ENCODE data around the gene MGAT3.

Gene MGAT3

GRCh38 chr22:39473851-39474250 is 17.0 kb downstream of the MGAT3 start:
- DNase-seq = no peak

DNA sequence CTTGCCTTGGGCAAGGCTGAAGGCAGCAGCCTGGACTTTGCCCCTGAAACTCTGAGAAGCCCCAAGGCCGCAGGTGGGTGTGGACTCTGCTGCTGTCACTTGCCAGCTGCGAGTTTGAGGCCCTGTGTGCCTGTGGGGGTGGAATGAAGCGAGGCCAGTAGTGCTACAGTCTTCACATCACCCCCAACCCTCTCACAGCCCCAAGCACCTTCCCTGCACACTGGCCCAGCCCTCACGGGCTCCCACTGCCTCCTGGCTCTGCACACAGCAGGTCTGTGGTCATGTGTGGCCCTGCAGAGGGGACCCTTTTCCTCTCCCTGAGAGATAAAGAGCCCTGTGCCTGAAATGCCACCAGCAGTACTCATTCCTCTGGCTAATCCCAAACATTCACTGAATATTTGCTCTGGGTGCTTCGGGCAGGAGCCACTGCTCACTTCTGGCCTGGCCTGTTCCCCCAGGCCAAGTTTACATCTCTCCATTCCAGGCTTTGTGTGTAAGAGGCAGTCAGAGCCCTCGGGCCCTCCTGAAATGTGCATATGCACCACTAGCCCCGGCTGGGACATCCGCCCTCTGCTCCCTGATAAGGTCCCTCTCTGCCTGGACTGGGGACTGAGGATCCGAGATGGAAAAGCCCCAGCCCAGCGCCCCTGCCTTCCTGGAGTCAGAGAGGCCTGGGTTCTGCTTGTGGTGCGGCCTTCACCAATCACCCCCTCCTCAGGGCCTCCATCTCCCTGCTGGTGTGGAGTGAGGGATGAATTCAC is 17.7 kb downstream of the MGAT3 start:
- no peak for DNase-seq

GRCh38 chr22:39475337-39475736 is 18.5 kb downstream of the MGAT3 start:
- DNase-seq = no peak

- DNase-seq = no peak
These were observed 19.1 kb downstream of the MGAT3 start for GRCh38 chr22:39475902-39476301.

- no peak for DNase-seq
These were observed 19.9 kb downstream of the MGAT3 start for GRCh38 chr22:39476664-39477063.

- DNase-seq = no peak
These were observed 20.7 kb downstream of the MGAT3 start for GRCh38 chr22:39477542-39477941.

- DNase-seq = no peak
These were observed 21.6 kb downstream of the MGAT3 start for GRCh38 chr22:39478441-39478850.

DNA sequence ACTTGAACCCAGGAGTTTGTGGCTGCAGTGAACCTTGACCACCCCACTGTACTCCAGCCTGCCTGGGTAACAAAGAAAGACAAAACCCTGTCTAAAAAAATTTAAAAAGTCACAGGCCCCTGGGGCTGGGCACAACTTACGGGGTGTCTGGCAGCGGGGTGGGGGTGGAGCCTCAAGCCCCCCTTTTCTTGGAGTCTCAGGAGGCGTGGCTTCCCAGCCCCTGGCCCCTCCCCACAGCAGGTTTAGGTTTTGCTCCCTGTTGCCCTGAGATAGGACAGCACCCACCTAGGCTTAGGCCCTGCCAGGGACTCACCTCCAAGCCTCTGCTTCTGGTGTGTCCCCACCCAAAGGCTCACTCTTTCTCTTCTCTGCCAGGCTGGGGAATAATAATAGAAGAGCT is 22.4 kb downstream of the MGAT3 start:
- no peak for DNase-seq

DNA sequence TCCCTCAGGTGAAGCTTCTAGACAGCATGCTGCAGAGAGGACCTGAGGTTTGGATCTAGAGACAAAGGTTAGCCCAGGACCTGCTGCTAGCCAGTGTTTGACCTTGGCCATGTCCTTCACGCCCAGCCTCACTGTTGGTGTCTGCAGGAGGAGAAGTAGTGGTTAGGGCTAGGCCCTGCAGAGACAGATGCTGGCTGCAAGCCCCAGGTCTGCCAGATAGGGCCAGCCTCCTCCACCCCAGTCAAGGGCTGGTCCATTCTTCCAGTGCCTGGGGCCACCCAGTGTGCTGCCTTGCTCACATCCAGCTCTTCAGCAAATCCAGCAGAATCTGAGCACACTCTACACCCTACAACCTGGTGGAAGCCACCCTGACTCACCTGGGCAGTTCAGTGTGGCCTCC is 23.7 kb downstream of the MGAT3 start:
- no peak for DNase-seq

DNA sequence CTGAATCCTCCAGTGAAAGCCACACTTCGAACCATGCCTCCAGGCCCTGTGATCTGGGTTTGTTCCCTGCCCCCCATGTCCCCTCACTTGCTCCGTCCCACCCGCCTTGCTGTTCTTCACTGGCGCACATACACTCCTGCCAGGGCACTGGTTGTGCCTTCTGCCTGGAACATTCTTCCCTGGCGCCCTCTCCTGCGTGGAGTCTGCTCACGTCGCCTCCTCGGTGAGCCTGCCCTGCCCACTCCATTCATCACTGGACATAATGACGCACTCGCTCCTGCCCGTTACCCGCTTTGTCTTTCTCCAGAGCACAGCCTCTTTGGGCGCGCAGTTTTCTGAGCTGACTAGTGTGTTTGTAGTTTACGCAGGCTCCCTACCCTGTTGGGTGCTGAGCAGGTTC is 24.2 kb downstream of the MGAT3 start:
- DNase-seq = no peak

- DNase-seq = no peak
These were observed 24.8 kb downstream of the MGAT3 start for GRCh38 chr22:39481595-39481994.

DNA sequence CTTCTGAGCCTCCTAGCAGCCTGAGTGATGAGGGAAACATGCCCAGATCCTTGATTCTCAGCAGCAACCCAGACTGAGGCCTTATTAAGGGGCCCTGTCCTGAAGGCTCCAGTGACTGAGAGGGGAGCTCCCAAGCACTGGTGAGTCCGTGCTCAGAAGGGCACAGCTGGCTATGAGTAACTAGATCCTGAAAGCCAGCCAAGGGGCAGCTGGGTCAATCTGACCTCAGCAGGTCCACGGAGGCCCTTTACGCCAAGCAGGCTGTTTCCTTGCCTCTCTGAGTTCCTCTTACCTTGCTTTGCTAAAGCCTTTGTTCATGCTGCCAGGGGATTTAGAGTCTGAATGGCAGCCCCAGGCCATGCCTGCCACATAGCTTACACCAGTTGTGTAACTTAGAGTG is 26.0 kb downstream of the MGAT3 start:
- no peak for DNase-seq

DNA sequence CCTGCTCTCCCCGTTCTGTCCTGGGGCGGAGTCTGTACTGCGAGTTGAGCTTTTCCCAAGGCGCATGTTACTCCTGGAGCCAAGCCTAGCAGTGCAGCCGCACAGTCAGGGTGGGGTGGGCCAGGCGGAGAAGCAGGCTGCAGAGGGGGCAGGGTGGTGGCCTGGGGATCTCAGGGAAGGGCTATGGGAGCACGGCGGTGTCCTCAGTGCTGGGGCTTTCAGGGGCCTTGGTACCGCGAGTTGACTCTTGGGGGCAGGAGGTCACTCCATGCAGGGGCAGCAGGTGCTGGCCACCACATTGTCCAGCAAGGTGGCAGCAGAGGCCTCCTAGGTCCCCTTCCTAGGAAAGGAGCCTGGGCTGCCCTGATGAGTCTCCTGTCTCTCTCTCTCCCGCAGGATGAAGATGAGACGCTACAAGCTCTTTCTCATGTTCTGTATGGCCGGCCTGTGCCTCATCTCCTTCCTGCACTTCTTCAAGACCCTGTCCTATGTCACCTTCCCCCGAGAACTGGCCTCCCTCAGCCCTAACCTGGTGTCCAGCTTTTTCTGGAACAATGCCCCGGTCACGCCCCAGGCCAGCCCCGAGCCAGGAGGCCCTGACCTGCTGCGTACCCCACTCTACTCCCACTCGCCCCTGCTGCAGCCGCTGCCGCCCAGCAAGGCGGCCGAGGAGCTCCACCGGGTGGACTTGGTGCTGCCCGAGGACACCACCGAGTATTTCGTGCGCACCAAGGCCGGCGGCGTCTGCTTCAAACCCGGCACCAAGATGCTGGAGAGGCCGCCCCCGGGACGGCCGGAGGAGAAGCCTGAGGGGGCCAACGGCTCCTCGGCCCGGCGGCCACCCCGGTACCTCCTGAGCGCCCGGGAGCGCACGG is 30.4 kb downstream of the MGAT3 start:
- no peak for DNase-seq

- no peak for DNase-seq
These were observed 31.2 kb downstream of the MGAT3 start for GRCh38 chr22:39487826-39488520.

DNA sequence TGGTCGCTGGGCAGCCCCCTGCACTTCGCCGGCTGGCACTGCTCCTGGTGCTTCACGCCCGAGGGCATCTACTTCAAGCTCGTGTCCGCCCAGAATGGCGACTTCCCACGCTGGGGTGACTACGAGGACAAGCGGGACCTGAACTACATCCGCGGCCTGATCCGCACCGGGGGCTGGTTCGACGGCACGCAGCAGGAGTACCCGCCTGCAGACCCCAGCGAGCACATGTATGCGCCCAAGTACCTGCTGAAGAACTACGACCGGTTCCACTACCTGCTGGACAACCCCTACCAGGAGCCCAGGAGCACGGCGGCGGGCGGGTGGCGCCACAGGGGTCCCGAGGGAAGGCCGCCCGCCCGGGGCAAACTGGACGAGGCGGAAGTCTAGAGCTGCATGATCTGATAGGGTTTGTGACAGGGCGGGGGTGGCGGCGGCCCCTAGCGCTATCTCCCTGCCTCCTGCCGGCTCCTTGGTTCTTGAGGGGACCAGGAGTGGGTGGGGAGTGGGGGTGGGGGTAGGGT is 31.8 kb downstream of the MGAT3 start:
- DNase-seq = no peak

- DNase-seq = no peak
These were observed 32.6 kb downstream of the MGAT3 start for GRCh38 chr22:39489094-39490068.

GRCh38 chr22:39490135-39490798 is 33.5 kb downstream of the MGAT3 start:
- DNase-seq = peak; percentile 9

- no peak for DNase-seq
These were observed 34.3 kb downstream of the MGAT3 start for GRCh38 chr22:39490966-39491680.

DNA sequence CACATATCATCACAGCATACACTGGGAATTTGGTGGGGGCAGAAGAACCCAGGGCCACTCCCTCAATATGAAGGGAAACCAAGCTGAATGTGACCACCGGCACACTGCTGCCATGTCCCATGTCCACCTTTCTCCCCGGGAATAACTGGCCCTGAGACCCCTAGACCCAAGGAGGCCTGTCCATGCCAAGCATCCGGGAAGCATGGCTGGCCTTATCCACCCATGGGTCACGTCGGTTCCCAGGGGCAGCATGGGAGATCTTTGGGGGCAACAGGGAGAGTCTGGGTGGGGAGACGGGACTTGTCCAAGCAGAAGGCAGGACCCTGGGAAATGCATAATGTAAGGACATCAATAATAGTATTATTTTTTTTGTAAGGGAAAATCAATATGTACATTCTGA is 34.9 kb downstream of the MGAT3 start:
- no peak for DNase-seq

DNA sequence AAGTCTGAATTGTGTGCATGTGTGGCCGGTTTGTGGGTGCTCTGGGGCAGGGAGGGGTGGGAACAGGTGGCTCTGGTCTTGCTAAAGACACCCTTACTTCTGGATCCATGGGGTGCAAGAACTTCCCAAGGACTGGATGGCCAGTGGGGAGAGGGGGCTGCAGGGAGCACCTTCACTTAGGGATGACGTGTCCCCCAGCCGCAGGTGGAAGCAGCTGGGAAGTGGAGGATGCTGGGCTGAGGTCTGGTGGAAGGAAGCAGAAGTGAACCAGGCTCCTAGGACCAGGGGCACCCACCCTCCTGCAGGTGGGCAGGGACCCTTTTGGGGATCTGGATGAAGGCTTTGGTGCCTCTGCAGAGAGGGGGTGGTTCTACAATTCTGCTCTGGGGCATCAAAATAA is 35.4 kb downstream of the MGAT3 start:
- DNase-seq = no peak

- DNase-seq = no peak
These were observed 36.9 kb downstream of the MGAT3 start for GRCh38 chr22:39493759-39494158.
